Endothelial cell of umbilical vein (primary cell): ENCODE data around the gene GRM4. TPM values are rescaled to one million over a fixed set of nuclear protein-coding genes. Genes with fewer than 3 reads are reported as not detected.

Source experiments
- BruUV-seq: library from RNA; stranded (reverse); fragments of 400-500 nt; replicated peaks from 2 replicates; lab custom pipeline; 2021; lab: Mats Ljungman, UMichigan
- CTCF ChIA-PET: fragments of 300-600, 350-600 bp; sonication (Branson Sonifier 250); formaldehyde crosslinking; loops from one replicate; lab custom pipeline; 2021; ENCODE audit warnings: antibody characterized with exemption, inconsistent platforms; lab: Charles Lee
- POLR2A ChIA-PET: fragments of 300-600, 350-600 bp; sonication (Branson Sonifier 250); formaldehyde crosslinking; loops from one replicate; lab custom pipeline; 2021; ENCODE audit warnings: antibody characterized with exemption, inconsistent platforms; lab: Charles Lee
- DNase-seq: peaks from one replicate; pipeline ENCODE4 v3.0.0-alpha.2; 2011; ENCODE audit warnings: low read depth, low spot score
- FAIRE-seq: peaks from 2 replicates; lab custom pipeline; 2011; peaks lifted over from hg19 to GRCh38; lab: Jason Lieb, UNC
- H2AFZ ChIP-seq: 2 replicates; pipeline ENCODE4 v1.6.0; 2012; ENCODE audit warnings: low read depth, low read length, control low read depth, inconsistent platforms
- H3K27ac ChIP-seq: 2 replicates; pipeline ENCODE4 v1.5.1; 2011; ENCODE audit warnings: low read depth, mild to moderate bottlenecking, control low read depth, low read length, moderate library complexity; ENCODE audit not compliant: insufficient read depth
- H3K27me3 ChIP-seq, 2 experiments: 2 replicates each; pipeline versions ENCODE4 v1.6.0 to v1.6.1; 2011; ENCODE audit warnings: low read length in 2 of 2, mixed read lengths in 1 of 2; ENCODE audit not compliant: control insufficient read depth in 2 of 2, insufficient read depth in 2 of 2
- H3K36me3 ChIP-seq, 2 experiments: 2 replicates in 1 of 2; 3 replicates in 1 of 2; pipeline ENCODE4 v1.5.1; 2011; ENCODE audit warnings: low read length in 2 of 2, mild to moderate bottlenecking in 1 of 2, moderate library complexity in 1 of 2; ENCODE audit not compliant: control insufficient read depth in 2 of 2, insufficient read depth in 2 of 2; ENCODE audit errors: extremely low read depth in 1 of 2
- H3K4me1 ChIP-seq: 3 replicates; pipeline ENCODE4 v1.5.1; 2011; ENCODE audit warnings: mild to moderate bottlenecking, low read length; ENCODE audit not compliant: control insufficient read depth, insufficient read depth; ENCODE audit errors: extremely low read depth
- H3K4me2 ChIP-seq: 2 replicates; pipeline ENCODE4 v1.6.1; 2011; ENCODE audit warnings: low read length, control low read depth, mixed read lengths; ENCODE audit not compliant: insufficient read depth
- H3K4me3 ChIP-seq, 3 experiments: fragments of 200-600 bp in 1 of 3; sonication (generic), shearing (Covaris generic) in 1 of 3; replicated peaks in 1 of 3; 2 replicates each; pipeline ENCODE4 v1.5.1; 2011 to 2016; ENCODE audit warnings: control low read depth in 3 of 3, low read length in 3 of 3, mild to moderate bottlenecking in 2 of 3, inconsistent platforms in 1 of 3, low read depth in 1 of 3, moderate library complexity in 1 of 3; ENCODE audit not compliant: insufficient read depth in 1 of 3
- H3K79me2 ChIP-seq: 2 replicates; pipeline ENCODE4 v1.6.0; 2012; ENCODE audit warnings: low read length, inconsistent platforms; ENCODE audit not compliant: control insufficient read depth, insufficient read depth
- H3K9ac ChIP-seq: replicated peaks from 2 replicates; pipeline ENCODE3; 2011; ENCODE audit warnings: low read length, control low read depth; ENCODE audit not compliant: insufficient read depth; ENCODE audit errors: extremely low read depth
- H3K9me1 ChIP-seq: replicated peaks from 3 replicates; pipeline ENCODE4 v1.6.0; 2011; ENCODE audit warnings: mild to moderate bottlenecking, low read length; ENCODE audit not compliant: control insufficient read depth, insufficient read depth; ENCODE audit errors: extremely low read depth
- H3K9me3 ChIP-seq: replicated peaks from 2 replicates; pipeline ENCODE4 v1.5.1; 2012; ENCODE audit warnings: low read length, inconsistent platforms; ENCODE audit not compliant: control insufficient read depth, insufficient read depth
- H4K20me1 ChIP-seq: replicated peaks from 2 replicates; pipeline ENCODE3; 2011; ENCODE audit warnings: mild to moderate bottlenecking, low read length; ENCODE audit not compliant: control insufficient read depth, insufficient read depth; ENCODE audit errors: extremely low read depth
- EZH2 ChIP-seq: IDR thresholded peaks from 2 replicates; pipeline ENCODE4 v1.6.1; 2012; ENCODE audit warnings: borderline replicate concordance, low read depth, mild to moderate bottlenecking, moderate library complexity, low read length, inconsistent platforms; ENCODE audit not compliant: severe bottlenecking
- FOS ChIP-seq: IDR thresholded peaks from 2 replicates; pipeline ENCODE4 v1.6.1; 2011; ENCODE audit warnings: mild to moderate bottlenecking, low read length, moderate library complexity, borderline replicate concordance; ENCODE audit not compliant: insufficient read depth
- GATA2 ChIP-seq: IDR thresholded peaks from 2 replicates; pipeline ENCODE4 v1.7.0; 2011; ENCODE audit warnings: low read depth, mild to moderate bottlenecking, moderate library complexity, mixed read lengths, low read length; ENCODE audit not compliant: insufficient read length, insufficient read depth
- JUN ChIP-seq: IDR thresholded peaks from 2 replicates; pipeline ENCODE4 v1.6.1; 2011; ENCODE audit warnings: borderline replicate concordance, low read depth; ENCODE audit not compliant: insufficient read length, insufficient read depth
- MYC ChIP-seq: IDR thresholded peaks from one replicate; pipeline ENCODE4 v1.6.1; 2011; ENCODE audit warnings: mild to moderate bottlenecking, low read depth, low read length
- POLR2A ChIP-seq: IDR thresholded peaks from 2 replicates; pipeline ENCODE4 v1.6.1; 2012; ENCODE audit warnings: low read depth, mild to moderate bottlenecking, control low read depth, low read length
- POLR2AphosphoS5 ChIP-seq: IDR thresholded peaks from 2 replicates; pipeline ENCODE4 v1.6.1; 2012; ENCODE audit warnings: low read depth, mild to moderate bottlenecking, control low read depth, low read length, moderate library complexity; ENCODE audit not compliant: insufficient read depth
- dilution Hi-C: fragments of 300-500 bp; cut with MboI; formaldehyde crosslinking; loops from one replicate; pipeline ENCODE4 v1.15.0; 2019; ENCODE audit warnings: low sequenced_read_pairs; ENCODE audit not compliant: extremely low pct_ligation_motif_present
- intact Hi-C: fragments of 100-400 bp; cut with micrococcal nuclease; formaldehyde crosslinking; loops from one replicate; pipeline ENCODE4 v1.10.0; 2022
- polyA plus RNA-seq, 4 experiments: library from polyadenylated mRNA; depleted of rRNA in 3 of 4; stranded (reverse) in 3 of 4; unstranded in 1 of 4; fragments of >200 nt; gene quantifications; 2 replicates each; pipeline versions ENCODE4 v1.2.1 to v1.2.3, GENCODE V29; 2011 to 2012; ENCODE audit warnings: missing spikeins in 1 of 4
- total RNA-seq: library from RNA; stranded (reverse); gene quantifications from 2 replicates; pipeline ENCODE4 v1.2.3, GENCODE V29; 2021
- TF ChIP-seq, protein P1 (sequence below), 2 donors: IDR thresholded peaks; 1 replicate in 1 of 2; 2 replicates in 1 of 2; pipeline ENCODE4 v1.5.1; 2011; ENCODE audit warnings: low read length in 2 of 2, mild to moderate bottlenecking in 2 of 2, moderate library complexity in 2 of 2, control low read depth in 1 of 2, inconsistent platforms in 1 of 2, low read depth in 1 of 2; ENCODE audit not compliant: insufficient read depth in 1 of 2; ENCODE audit errors: extremely low read depth in 1 of 2
- TF ChIP-seq, protein P2 (sequence below): IDR thresholded peaks from 2 replicates; pipeline ENCODE4 v1.6.1; 2011; ENCODE audit not compliant: insufficient read depth, insufficient read length

Gene GRM4
- total and polyA plus RNA-seq, 2 donors (not counting 3 experiments of a cell fraction or from before 2014, with no cell fraction given) = 0.03 TPM; not detected in 1

DNA sequence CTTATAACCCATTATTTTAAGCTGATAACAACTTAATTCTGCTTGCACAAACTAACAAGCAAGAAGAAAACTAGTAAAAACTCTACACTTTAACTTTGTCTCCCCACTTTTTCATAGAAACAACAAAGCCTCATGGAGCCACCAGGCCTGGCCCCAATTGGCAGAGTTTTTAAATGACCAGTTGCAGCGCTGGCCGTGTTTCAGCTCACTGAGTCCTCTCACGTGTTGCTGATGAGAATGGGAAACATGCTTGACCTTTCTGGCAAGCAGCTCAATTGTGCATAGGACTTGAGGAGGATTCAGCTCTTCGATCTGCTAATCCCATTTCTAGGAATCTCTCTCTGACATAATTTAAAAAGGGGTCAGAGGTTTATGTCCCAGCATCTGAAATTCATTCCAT, 24.5 kb upstream of the GRM4 start:
- DNase-seq = no peak

More for the DNA sequence above, 24.5 kb upstream of the GRM4 start:
- CTCF ChIA-PET = interaction anchor here (1.0 to 1.1 kb wide), 2 partner anchors 26 to 439 kb away, joined by 3 to 4 read pairs; no protein-coding TSS in a partner anchor
- no peak for FAIRE-seq
- Histone ChIP-seq H3K9me1 (no peaks in the 10 kb centered on the region), H3K27ac (no peak overlapping the region), H2AFZ (no peak overlapping the region), H3K9me3 (no peaks in the 10 kb centered on the region), H3K36me3 (no peaks in the 10 kb centered on the region), H3K4me3 (no peak overlapping the region), H3K79me2 (no peaks in the 10 kb centered on the region), H3K4me2 (no peak overlapping the region), H3K4me1 (no peaks in the 10 kb centered on the region), H3K27me3 (no peaks in the 10 kb centered on the region), H4K20me1 (no peaks in the 10 kb centered on the region), H3K9ac (no peak overlapping the region)
- dilution Hi-C loops = no loop called here
- BruUV-seq = no TSS peak
- intact Hi-C loops = no loop called here
- POLR2A ChIA-PET = no interaction called here
- TF ChIP-seq GATA2 (no peak), JUN (no peak), POLR2A (no peak), EZH2 (no peak), FOS (no peak), MYC (no peak), POLR2AphosphoS5 (no peak)
- TF ChIP-seq, protein P1, sequence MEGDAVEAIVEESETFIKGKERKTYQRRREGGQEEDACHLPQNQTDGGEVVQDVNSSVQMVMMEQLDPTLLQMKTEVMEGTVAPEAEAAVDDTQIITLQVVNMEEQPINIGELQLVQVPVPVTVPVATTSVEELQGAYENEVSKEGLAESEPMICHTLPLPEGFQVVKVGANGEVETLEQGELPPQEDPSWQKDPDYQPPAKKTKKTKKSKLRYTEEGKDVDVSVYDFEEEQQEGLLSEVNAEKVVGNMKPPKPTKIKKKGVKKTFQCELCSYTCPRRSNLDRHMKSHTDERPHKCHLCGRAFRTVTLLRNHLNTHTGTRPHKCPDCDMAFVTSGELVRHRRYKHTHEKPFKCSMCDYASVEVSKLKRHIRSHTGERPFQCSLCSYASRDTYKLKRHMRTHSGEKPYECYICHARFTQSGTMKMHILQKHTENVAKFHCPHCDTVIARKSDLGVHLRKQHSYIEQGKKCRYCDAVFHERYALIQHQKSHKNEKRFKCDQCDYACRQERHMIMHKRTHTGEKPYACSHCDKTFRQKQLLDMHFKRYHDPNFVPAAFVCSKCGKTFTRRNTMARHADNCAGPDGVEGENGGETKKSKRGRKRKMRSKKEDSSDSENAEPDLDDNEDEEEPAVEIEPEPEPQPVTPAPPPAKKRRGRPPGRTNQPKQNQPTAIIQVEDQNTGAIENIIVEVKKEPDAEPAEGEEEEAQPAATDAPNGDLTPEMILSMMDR (IDR thresholded peaks at IDR 0.05; ENCODE audit: extremely low read depth in 1 of 2, insufficient read depth in 1 of 2, low read depth in 1 of 2, low read length in 2 of 2) = no peak
- TF ChIP-seq, protein P2, sequence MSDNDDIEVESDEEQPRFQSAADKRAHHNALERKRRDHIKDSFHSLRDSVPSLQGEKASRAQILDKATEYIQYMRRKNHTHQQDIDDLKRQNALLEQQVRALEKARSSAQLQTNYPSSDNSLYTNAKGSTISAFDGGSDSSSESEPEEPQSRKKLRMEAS = no peak
